HCT116 (cell line): Measurements from ENCODE around the gene TAF8.

ENCODE experiments used
- EZH2 ChIP-seq: fragments of 200-600 bp; sonication (generic); IDR thresholded peaks from 2 replicates; pipeline ENCODE4 v1.6.1; 2017; ENCODE audit warnings: antibody characterized with exemption, mixed run types
- EZH2phosphoT487 ChIP-seq: fragments of 200-600 bp; IDR thresholded peaks from 2 replicates; pipeline ENCODE4 v1.6.1; 2018; ENCODE audit warnings: antibody characterized with exemption, borderline replicate concordance
- POLR2A ChIP-seq: IDR thresholded peaks from 2 replicates; pipeline ENCODE4 v1.7.0; 2011; ENCODE audit warnings: borderline replicate concordance; ENCODE audit not compliant: insufficient read depth, insufficient read length; ENCODE audit errors: extremely low read depth
- POLR2AphosphoS5 ChIP-seq: IDR thresholded peaks from 2 replicates; pipeline ENCODE4 v1.6.1; 2011; ENCODE audit warnings: mild to moderate bottlenecking, low read depth, low read length, moderate library complexity
- RAD21 ChIP-seq: IDR thresholded peaks from 2 replicates; pipeline ENCODE4 v1.6.1; 2012; ENCODE audit warnings: low read depth, mild to moderate bottlenecking
- ZFX ChIP-seq: fragments of 450-650 bp; IDR thresholded peaks from 2 replicates; pipeline ENCODE4 v1.6.1; 2017
- ZNF274 ChIP-seq: fragments of 200-500 bp; sonication (Bioruptor generic); IDR thresholded peaks from 2 replicates; pipeline ENCODE4 v1.6.1; 2014; ENCODE audit warnings: mild to moderate bottlenecking, low read depth, low read length, inconsistent platforms
- TF ChIP-seq, protein P1 (sequence below): IDR thresholded peaks from 2 replicates; pipeline ENCODE4 v1.6.1; 2012
- TF ChIP-seq, protein P2 (sequence below), 3 experiments: fragments of 200-600 bp in 1 of 3; sonication (generic) in 1 of 3; IDR thresholded peaks in 2 of 3; conservative IDR thresholded peaks in 1 of 3; 2 replicates each; pipeline ENCODE4 v1.5.1; 2012 to 2017; ENCODE audit warnings: low read depth in 2 of 3, low read length in 2 of 3, antibody characterized with exemption in 1 of 3, borderline replicate concordance in 1 of 3, control low read depth in 1 of 3, mild to moderate bottlenecking in 1 of 3, mixed read lengths in 1 of 3, mixed run types in 1 of 3, moderate library complexity in 1 of 3; ENCODE audit not compliant: insufficient read depth in 1 of 3
- TF ChIP-seq, protein P3 (sequence below): IDR thresholded peaks from 2 replicates; pipeline ENCODE4 v1.6.1; 2012

DNA sequence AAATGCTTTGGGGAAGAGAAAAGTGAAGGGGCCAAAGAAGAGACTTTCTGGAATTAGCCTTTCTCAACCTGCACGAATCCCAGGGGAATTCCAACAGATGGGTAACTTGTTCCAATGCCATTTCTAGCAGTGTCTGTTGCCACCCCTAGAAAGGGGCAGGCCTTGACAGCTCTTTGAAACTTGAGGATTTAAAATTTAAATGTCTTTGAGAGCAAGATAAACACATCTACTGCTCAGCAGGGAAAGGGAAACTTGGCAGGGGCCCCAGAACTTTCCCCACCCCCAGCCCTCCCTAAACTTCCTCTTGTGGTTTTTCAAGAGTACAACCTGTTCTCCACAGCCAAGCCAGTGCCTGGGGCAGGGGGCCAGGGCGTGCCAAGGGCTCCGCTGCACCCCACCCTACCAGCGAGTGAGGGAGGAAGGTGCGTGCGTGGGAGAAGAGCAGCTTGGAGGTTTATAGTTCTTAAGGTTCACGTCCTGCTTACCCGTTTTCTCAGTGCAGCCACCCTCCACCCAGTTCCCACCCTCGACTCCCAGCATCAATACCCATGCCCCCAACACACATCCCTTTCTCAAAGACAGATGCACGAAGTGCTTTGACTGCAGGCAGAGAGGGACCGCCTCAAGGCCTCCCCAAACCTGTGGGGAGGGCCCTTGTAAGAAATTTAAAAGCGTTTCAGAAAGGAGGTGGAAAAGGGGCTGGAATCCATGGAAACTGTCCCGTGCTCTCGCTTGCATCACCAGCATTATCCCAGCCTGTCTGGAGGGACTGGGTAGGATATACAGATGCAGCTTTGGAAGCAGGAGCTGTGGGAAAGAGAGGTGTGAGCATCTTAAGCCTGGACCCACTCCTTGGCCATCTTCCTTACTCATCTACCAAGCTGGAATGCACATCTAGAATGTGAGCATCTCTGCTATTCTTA, 4.5 kb upstream of the TAF8 start:
- TF ChIP-seq POLR2AphosphoS5 (no peak; the same call in 1 of the 2 replicates), RAD21 (no peak), EZH2 (no peak), ZFX (no peak), EZH2phosphoT487 (no peak), POLR2A (no peak), ZNF274 (no peak)
- TF ChIP-seq, protein P1, sequence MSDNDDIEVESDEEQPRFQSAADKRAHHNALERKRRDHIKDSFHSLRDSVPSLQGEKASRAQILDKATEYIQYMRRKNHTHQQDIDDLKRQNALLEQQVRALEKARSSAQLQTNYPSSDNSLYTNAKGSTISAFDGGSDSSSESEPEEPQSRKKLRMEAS = no peak
- TF ChIP-seq, protein P2, sequence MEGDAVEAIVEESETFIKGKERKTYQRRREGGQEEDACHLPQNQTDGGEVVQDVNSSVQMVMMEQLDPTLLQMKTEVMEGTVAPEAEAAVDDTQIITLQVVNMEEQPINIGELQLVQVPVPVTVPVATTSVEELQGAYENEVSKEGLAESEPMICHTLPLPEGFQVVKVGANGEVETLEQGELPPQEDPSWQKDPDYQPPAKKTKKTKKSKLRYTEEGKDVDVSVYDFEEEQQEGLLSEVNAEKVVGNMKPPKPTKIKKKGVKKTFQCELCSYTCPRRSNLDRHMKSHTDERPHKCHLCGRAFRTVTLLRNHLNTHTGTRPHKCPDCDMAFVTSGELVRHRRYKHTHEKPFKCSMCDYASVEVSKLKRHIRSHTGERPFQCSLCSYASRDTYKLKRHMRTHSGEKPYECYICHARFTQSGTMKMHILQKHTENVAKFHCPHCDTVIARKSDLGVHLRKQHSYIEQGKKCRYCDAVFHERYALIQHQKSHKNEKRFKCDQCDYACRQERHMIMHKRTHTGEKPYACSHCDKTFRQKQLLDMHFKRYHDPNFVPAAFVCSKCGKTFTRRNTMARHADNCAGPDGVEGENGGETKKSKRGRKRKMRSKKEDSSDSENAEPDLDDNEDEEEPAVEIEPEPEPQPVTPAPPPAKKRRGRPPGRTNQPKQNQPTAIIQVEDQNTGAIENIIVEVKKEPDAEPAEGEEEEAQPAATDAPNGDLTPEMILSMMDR (IDR thresholded peaks at IDR 0.05 in 2 of 3, conservative IDR thresholded peaks at IDR 0.05 in 1 of 3; ENCODE audit: borderline replicate concordance in 1 of 3, insufficient read depth in 1 of 3, low read depth in 2 of 3, low read length in 2 of 3) = no peak
- TF ChIP-seq, protein P3, sequence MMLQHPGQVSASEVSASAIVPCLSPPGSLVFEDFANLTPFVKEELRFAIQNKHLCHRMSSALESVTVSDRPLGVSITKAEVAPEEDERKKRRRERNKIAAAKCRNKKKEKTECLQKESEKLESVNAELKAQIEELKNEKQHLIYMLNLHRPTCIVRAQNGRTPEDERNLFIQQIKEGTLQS = no peak
